ENCODE measurements around the gene COL11A1. TPM values are rescaled to one million over a fixed set of nuclear protein-coding genes. Genes with fewer than 3 reads are reported as not detected.

The COL11A1 gene
- polyA plus RNA-seq, 1 experiment: 8.2 TPM

- POLR2A ChIA-PET: no interaction called here
- TF ChIP-seq CTCF (IDR thresholded peaks at IDR 0.05; ENCODE audit: low read depth, low read length): no peak
- CTCF ChIA-PET: interaction anchor here (1.1 kb wide), 1 partner anchor 28 kb away, joined by 3 read pairs; no protein-coding TSS in a partner anchor
- no peaks in the 10 kb centered on the region; the same call in 1 of the 2 replicates for H3K9me3 ChIP-seq (ENCODE audit: control insufficient read depth, insufficient read depth, low read length)
- no peaks in the 10 kb centered on the region for H3K27me3 ChIP-seq (ENCODE audit: control insufficient read depth, insufficient read depth, low read length)
- no peak overlapping the region for H3K4me3 ChIP-seq (ENCODE audit: low read depth, low read length)
- no peak for DNase-seq (ENCODE audit: low read depth, low spot score)
- H3K27ac ChIP-seq (ENCODE audit: low read depth, low read length): no peak overlapping the region
These were observed 254.6 kb downstream of the COL11A1 start for GRCh38 chr1:102853701-102854187.

- no peaks in the 10 kb centered on the region for H3K27me3 ChIP-seq (ENCODE audit: control insufficient read depth, insufficient read depth, low read length)
- no peak overlapping the region for H3K4me3 ChIP-seq (ENCODE audit: low read depth, low read length)
- no peaks in the 10 kb centered on the region; the same call in 1 of the 2 replicates for H3K9me3 ChIP-seq (ENCODE audit: control insufficient read depth, insufficient read depth, low read length)
- ChIA-PET POLR2A (no interaction called here), CTCF (interaction anchor here (1.0 to 1.1 kb wide), 2 partner anchors 11 to 29 kb away, joined by 3 read pairs; no protein-coding TSS in a partner anchor)
- no peak for TF ChIP-seq CTCF (IDR thresholded peaks at IDR 0.05; ENCODE audit: low read depth, low read length)
- no peak overlapping the region for H3K27ac ChIP-seq (ENCODE audit: low read depth, low read length)
- DNase-seq (ENCODE audit: low read depth, low spot score): no peak
These were observed 255.2 kb downstream of the COL11A1 start for GRCh38 chr1:102853136-102853535.

GRCh38 chr1:102852613-102853012 lies 255.7 kb downstream of the COL11A1 start:
- Histone ChIP-seq H3K27ac (ENCODE audit: low read depth, low read length) (no peak overlapping the region), H3K9me3 (ENCODE audit: control insufficient read depth, insufficient read depth, low read length) (no peaks in the 10 kb centered on the region; the same call in 1 of the 2 replicates), H3K27me3 (ENCODE audit: control insufficient read depth, insufficient read depth, low read length) (no peaks in the 10 kb centered on the region), H3K4me3 (ENCODE audit: low read depth, low read length) (no peak overlapping the region)
- CTCF ChIA-PET: interaction anchor here (1.0 to 1.1 kb wide), 2 partner anchors 10 to 29 kb away, joined by 3 read pairs; no protein-coding TSS in a partner anchor
- POLR2A ChIA-PET: no interaction called here
- no peak for DNase-seq (ENCODE audit: low read depth, low spot score)
- peak; percentile 20; the same call in 1 of the 2 replicates for TF ChIP-seq CTCF (IDR thresholded peaks at IDR 0.05; ENCODE audit: low read depth, low read length)

GRCh38 chr1:102851616-102852015 lies 256.7 kb downstream of the COL11A1 start:
- no peaks in the 10 kb centered on the region; the same call in 1 of the 2 replicates for H3K9me3 ChIP-seq (ENCODE audit: control insufficient read depth, insufficient read depth, low read length)
- no peaks in the 10 kb centered on the region for H3K27me3 ChIP-seq (ENCODE audit: control insufficient read depth, insufficient read depth, low read length)
- ChIA-PET CTCF (interaction anchor here (0.6 to 1.2 kb wide), 2 partner anchors 14 to 727 kb away, joined by 3 read pairs; no protein-coding TSS in a partner anchor), POLR2A (interaction anchor here (0.6 kb wide), 1 partner anchor 14 kb away, joined by 3 read pairs; no protein-coding TSS in a partner anchor)
- no peak for DNase-seq (ENCODE audit: low read depth, low spot score)
- no peak overlapping the region for H3K27ac ChIP-seq (ENCODE audit: low read depth, low read length)
- TF ChIP-seq CTCF (IDR thresholded peaks at IDR 0.05; ENCODE audit: low read depth, low read length): no peak
- no peak overlapping the region for H3K4me3 ChIP-seq (ENCODE audit: low read depth, low read length)

GRCh38 chr1:102842606-102843005 lies 265.7 kb downstream of the COL11A1 start:
- no peak for DNase-seq (ENCODE audit: low read depth, low spot score)
- Histone ChIP-seq H3K27me3 (ENCODE audit: control insufficient read depth, insufficient read depth, low read length) (no peaks in the 10 kb centered on the region), H3K4me3 (ENCODE audit: low read depth, low read length) (no peak overlapping the region), H3K9me3 (ENCODE audit: control insufficient read depth, insufficient read depth, low read length) (no peaks in the 10 kb centered on the region), H3K27ac (ENCODE audit: low read depth, low read length) (no peak overlapping the region)
- POLR2A ChIA-PET: no interaction called here
- TF ChIP-seq CTCF (IDR thresholded peaks at IDR 0.05; ENCODE audit: low read depth, low read length): no peak
- CTCF ChIA-PET: interaction anchor here (0.9 kb wide), 1 partner anchor 10 kb away, joined by 3 read pairs; no protein-coding TSS in a partner anchor
